Measurements from ENCODE around the gene DCDC2.
"Not testable (repeated sequence)": the region's sequence is repeated elsewhere in the genome, so short reads cannot be mapped to it uniquely, and the experiment has no call there.

The DCDC2 gene

GRCh38 chr6:24255676-24256075, 102.2 kb downstream of the DCDC2 start:
- no peak for DNase-seq

- DNase-seq = no peak
Observed at GRCh38 chr6:24253360-24253759, 104.5 kb downstream of the DCDC2 start.

GRCh38 chr6:24252280-24252679, 105.6 kb downstream of the DCDC2 start:
- no peak for DNase-seq

GRCh38 chr6:24251339-24251738, 106.5 kb downstream of the DCDC2 start:
- DNase-seq = no peak

- no peak for DNase-seq
Observed at GRCh38 chr6:24249926-24250325, 107.9 kb downstream of the DCDC2 start.

- no peak for DNase-seq
Observed at GRCh38 chr6:24245275-24245674, 112.6 kb downstream of the DCDC2 start.

GRCh38 chr6:24242924-24243323, 114.9 kb downstream of the DCDC2 start:
- no peak for DNase-seq

- not testable (repeated sequence) for DNase-seq
Observed at GRCh38 chr6:24241779-24242178, 116.1 kb downstream of the DCDC2 start.

GRCh38 chr6:24240943-24241342, 116.9 kb downstream of the DCDC2 start:
- DNase-seq = no peak

- no peak for DNase-seq
Observed at GRCh38 chr6:24240380-24240928, 117.4 kb downstream of the DCDC2 start.

GRCh38 chr6:24238700-24239099, 119.2 kb downstream of the DCDC2 start:
- DNase-seq = no peak

- not testable (repeated sequence) for DNase-seq
Observed at GRCh38 chr6:24236779-24237178, 121.1 kb downstream of the DCDC2 start.

GRCh38 chr6:24233813-24234442, 123.9 kb downstream of the DCDC2 start:
- no peak for DNase-seq

- DNase-seq = no peak
Observed at GRCh38 chr6:24231438-24231977, 126.4 kb downstream of the DCDC2 start.

- no peak for DNase-seq
Observed at GRCh38 chr6:24229696-24230405, 128.0 kb downstream of the DCDC2 start.

GRCh38 chr6:24228681-24229255, 129.1 kb downstream of the DCDC2 start:
- DNase-seq = no peak

- no peak for DNase-seq
Observed at GRCh38 chr6:24228123-24228522, 129.7 kb downstream of the DCDC2 start.

GRCh38 chr6:24227556-24227955, 130.3 kb downstream of the DCDC2 start:
- no peak for DNase-seq

- no peak for DNase-seq
Observed at GRCh38 chr6:24226541-24226940, 131.3 kb downstream of the DCDC2 start.

- no peak for DNase-seq
Observed at GRCh38 chr6:24225838-24226237, 132.0 kb downstream of the DCDC2 start.

GRCh38 chr6:24223115-24223919, 134.5 kb downstream of the DCDC2 start:
- DNase-seq = no peak

GRCh38 chr6:24219670-24220069, 138.2 kb downstream of the DCDC2 start:
- no peak for DNase-seq

- no peak for DNase-seq
Observed at GRCh38 chr6:24214984-24215383, 142.9 kb downstream of the DCDC2 start.

Data from CD4-positive, alpha-beta T cell treated with Interleukin-4 for 4 hours (primary cell).